Sigmoid colon (tissue), 4 donors: Measurements from ENCODE around the gene PRPF18.

Experiments used
- CTCF ChIP-seq, 4 experiments: fragments of 450-650 bp in 3 of 4; fragments of 200-600 bp in 1 of 4; IDR thresholded peaks; one replicate each; pipeline ENCODE4 v1.5.1; 2016 to 2019; ENCODE audit warnings: antibody characterized with exemption in 4 of 4, mild to moderate bottlenecking in 3 of 4, moderate library complexity in 2 of 4
- EP300 ChIP-seq, 4 donors: sonication (generic); formaldehyde crosslinking; IDR thresholded peaks; one replicate each; pipeline ENCODE4 v1.6.1; 2017; ENCODE audit warnings: antibody characterized with exemption in 4 of 4
- POLR2A ChIP-seq, 2 donors: fragments of 450-650 bp; IDR thresholded peaks; one replicate each; pipeline ENCODE4 v1.6.1; 2016; ENCODE audit warnings: antibody characterized with exemption in 2 of 2, mild to moderate bottlenecking in 2 of 2, moderate library complexity in 2 of 2
- POLR2AphosphoS5 ChIP-seq, 4 donors: sonication (generic); formaldehyde crosslinking; IDR thresholded peaks; one replicate each; pipeline ENCODE4 v1.6.1; 2017; ENCODE audit warnings: antibody characterized with exemption in 4 of 4

- TF ChIP-seq POLR2AphosphoS5 (IDR thresholded peaks at IDR 0.05) (no peak), CTCF (IDR thresholded peaks at IDR 0.05) (no peak), POLR2A (IDR thresholded peaks at IDR 0.05) (no peak), EP300 (IDR thresholded peaks at IDR 0.05) (no peak)
Observed at GRCh38 chr10:13657101-13657680, 70.4 kb downstream of the PRPF18 start.
